Fibroblast of skin of scalp (primary cell): ENCODE measurements around the gene DMAC2L.

Source experiments
- DNase-seq: peaks from one replicate; pipeline ENCODE4 v3.0.0-alpha.2; 2013

DMAC2L gene

DNA sequence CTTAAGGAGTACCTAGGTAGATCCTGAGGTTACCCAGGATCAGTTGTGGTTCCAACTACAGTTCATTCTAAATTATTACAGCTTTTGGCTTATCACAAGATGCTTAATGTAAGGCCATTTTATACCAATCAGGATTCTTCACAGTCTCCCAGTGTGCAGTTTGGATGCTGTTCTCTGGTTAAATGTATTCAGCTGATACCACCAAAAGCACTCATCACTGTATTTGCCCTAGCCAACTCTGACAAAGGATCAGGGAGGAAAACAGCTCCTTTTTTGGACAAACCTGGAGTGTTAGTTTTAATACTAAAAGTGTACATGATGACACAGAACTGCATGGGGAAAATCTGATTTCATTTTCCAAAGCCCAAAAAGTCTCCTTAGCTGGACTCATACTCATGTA, 19.5 kb downstream of the DMAC2L start:
- DNase-seq: no peak

- peak; percentile 93 for DNase-seq
Measured at GRCh38 chr14:50333014-50333509, 20.9 kb downstream of the DMAC2L start.

DNA sequence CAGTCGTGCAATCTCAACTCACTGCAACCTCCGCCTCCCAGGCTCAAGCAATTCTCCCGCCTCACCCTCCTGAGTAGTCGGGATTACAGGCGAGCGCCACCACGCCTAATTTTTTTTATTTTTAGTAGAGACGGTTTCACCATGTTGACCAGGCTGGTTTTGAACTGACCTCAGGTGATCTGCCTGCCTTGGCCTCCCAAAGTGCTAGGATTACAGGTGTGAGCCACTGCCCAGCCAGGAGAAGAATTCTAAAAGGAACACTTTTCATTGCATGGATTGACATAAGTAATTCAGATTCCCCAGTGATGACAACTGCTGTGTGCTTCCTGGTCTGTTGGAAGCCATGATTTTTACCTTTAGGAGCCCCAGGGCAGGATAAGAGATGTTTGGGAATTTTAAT, 22.1 kb downstream of the DMAC2L start:
- DNase-seq: no peak

DNA sequence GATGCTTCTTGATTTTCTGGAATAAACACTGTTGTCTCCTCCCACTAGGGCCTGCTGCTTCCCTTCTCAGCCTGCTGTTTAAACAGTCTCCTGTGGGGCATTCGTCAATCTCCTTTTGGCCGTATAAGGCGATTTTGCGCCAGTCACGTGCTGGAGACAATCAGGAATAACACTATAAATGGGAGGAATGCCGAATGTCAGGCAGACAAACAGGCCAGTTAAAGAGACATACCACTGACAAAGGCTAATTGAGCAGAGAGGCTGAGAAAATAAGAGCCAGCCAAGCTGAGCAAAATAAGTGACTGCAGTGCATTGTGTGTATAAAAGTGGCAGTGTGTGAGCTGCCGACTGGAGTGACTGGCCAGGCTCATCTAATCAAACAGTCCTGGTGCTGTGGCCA, 23.3 kb downstream of the DMAC2L start:
- DNase-seq: peak; percentile 93

GRCh38 chr14:50335989-50336824, 24.1 kb downstream of the DMAC2L start:
- peak; percentile 60 for DNase-seq

DNA sequence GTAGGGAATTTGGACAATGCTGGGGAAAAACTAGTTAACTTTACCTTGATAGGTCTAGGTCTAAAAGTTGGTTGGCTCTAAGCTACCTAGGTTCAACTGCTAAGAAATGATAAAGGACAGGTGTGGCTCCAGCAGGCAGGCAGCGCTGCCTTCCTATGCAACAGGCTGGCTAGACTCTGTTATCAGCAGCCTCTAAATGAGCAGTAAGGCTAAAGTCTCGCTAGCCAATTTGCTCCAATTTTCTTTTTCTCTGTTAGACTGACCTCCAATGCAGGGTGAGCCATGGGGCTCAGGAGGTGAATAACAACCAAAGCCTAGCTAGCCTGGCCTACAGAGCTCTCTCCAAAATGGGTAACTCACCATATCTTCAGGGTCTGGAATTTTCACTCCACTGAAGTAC, 26.5 kb downstream of the DMAC2L start:
- DNase-seq: no peak

DNA sequence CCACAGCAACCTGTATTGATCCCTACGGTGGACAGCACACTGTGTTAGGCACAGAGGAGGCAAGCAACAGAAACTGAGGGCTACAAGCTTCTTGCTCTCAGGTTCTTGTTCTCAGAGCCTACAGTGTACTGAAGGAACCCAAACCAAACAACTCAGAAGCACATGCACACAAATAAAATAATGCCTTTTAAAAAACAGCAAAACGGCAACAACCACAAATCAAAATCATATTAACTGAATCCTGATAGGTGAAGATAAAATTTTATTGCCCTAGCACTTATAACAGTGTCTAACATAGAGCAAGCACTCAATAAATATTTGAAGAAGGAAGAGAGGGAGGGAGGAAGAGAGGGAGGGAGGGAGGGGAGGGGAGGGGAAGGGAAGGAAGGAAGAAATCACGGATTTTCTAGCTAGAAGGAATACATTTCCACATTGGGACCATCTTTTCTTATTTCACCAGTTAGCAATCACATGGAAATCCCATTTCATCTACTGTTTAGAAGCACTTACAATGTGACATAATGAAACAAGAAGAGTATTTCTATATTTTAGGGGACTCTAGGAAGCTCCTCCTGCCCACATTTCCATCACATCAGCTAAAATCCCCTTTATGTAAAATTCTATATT, 27.2 kb downstream of the DMAC2L start:
- DNase-seq: no peak

- DNase-seq: no peak
Measured at GRCh38 chr14:50340045-50340444, 27.9 kb downstream of the DMAC2L start.

DNA sequence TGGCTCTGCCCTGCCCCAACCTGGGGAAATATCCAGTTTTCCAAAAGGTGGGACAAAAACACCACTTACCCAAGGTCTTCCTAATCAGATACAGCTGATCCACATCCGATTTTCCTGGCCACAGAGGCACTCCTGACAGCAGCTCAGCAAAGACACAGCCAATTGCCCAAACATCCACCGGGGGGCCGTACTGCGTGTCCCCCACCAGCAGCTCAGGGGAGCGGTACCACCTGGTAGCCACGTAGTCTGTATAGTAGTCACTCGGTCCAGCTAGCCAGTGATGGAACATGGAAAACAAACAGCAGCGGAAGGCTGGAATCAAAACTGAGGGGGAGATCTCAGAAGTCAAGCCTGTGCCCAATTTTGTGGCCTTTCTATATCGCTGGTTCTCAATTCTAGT, 28.8 kb downstream of the DMAC2L start:
- no peak for DNase-seq

- DNase-seq: peak; percentile 93
Measured at GRCh38 chr14:50342221-50343078, 30.3 kb downstream of the DMAC2L start.

DNA sequence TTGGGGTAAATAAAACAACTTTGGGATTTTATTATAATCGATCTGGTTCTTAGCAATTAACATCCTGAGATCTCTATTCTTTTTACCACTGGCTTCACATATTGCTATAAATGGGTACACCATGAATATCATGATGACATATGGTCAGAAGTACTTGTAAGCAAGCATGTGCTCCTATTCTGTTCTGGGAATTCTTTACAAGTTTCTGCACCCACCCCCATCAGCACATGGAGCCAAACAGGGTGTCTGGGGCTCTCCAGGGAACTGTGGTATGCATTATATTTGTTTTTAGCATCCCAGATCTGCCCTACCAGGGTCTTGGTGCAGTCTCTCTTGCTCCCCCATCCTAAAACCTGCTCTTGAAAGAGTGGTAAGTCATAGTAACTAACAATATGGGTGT, 31.3 kb downstream of the DMAC2L start:
- DNase-seq: peak; percentile 81

- no peak for DNase-seq
Measured at GRCh38 chr14:50344116-50344775, 32.1 kb downstream of the DMAC2L start.

DNA sequence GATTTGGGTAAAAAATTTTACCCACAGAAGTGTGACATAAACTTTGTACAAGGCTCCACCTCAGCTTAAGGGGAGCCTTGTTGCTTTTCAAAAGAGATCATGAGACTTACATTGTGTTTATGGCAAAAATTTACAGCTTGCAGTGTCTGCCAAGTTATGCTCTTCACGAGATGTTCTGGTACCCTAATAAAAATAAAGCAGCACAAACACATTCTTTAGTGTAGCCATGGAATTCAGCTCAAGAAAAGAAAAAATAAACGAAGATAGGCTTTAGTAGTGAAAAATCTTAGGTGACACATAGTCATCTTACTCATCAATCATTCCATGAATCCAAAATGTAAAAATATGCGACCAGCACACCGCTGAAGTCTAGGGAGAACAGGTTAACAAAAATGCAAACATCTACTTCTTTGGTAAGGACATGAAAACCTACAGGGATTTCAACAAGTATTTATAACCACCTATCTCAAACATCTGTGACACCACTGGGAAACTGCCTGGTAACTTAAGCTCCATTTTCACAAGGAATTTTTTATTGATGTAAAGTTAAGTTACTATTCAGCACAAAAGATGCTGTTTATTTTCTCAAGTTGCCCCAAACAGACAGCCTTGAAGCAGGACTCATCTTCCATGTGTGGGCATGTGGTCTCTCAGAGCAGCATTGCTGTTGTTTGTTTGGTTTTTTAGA, 32.9 kb downstream of the DMAC2L start:
- DNase-seq: peak; percentile 68

GRCh38 chr14:50345846-50346422, 33.8 kb downstream of the DMAC2L start:
- no peak for DNase-seq

GRCh38 chr14:50347521-50347920, 35.4 kb downstream of the DMAC2L start:
- peak; percentile 82 for DNase-seq

GRCh38 chr14:50348933-50349332, 36.8 kb downstream of the DMAC2L start:
- DNase-seq: no peak

DNA sequence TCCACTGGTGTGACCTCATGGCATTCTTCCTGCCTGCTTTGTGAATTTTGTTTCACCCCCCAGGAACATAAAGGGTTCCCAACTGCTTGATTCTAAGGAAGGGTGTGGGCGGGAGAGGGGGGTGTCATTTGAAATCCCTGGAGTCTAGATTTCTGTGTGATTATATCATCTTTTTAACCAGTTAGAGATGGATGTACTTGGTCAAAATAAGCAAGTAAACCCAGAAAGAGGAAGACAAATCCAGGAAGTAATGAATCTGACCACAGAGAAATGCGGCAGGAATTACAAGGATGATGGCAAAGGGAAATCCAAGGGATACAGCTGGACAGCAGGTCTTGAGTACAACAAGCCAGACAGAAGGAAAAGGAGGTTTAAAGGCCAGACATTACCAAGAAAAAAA, 38.9 kb downstream of the DMAC2L start:
- peak; percentile 94 for DNase-seq

GRCh38 chr14:50352584-50352983, 40.5 kb downstream of the DMAC2L start:
- DNase-seq: no peak

- peak; percentile 76 for DNase-seq
Measured at GRCh38 chr14:50353126-50353525, 41.0 kb downstream of the DMAC2L start.

GRCh38 chr14:50354527-50354926, 42.4 kb downstream of the DMAC2L start:
- no peak for DNase-seq

DNA sequence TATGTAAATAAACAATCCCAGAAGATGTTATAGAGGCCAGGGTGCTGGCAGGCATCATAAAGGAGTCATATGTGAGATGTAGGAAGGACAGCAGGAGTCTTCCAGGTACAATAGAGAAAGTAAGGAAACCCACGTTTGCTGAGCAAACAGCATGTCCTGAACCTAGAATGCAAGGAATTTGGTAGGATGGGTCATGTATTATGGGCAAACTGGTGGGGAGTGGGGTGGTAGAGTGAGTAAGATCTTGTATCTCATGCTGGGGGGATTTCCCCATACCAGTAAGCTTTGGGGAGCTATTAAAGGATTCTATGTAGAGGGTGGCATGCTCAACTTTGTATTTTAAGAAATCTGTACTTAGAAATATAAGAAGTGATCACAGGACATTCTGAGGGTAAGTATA, 43.6 kb downstream of the DMAC2L start:
- no peak for DNase-seq
